Suppressor macrophage treated with lipopolysaccharide for 4 hours (primary cell): ENCODE data around the gene RYR2.

Experiments used
- DNase-seq: peaks from one replicate; pipeline ENCODE4 v3.0.0-alpha.2; 2020

Gene RYR2

GRCh38 chr1:237478842-237479241, 436.9 kb downstream of the RYR2 start:
- DNase-seq: no peak

- no peak for DNase-seq
Measured at GRCh38 chr1:237482777-237483176, 440.8 kb downstream of the RYR2 start.

- no peak for DNase-seq
Measured at GRCh38 chr1:237492359-237492758, 450.4 kb downstream of the RYR2 start.

GRCh38 chr1:237500566-237500965, 458.6 kb downstream of the RYR2 start:
- DNase-seq: no peak

GRCh38 chr1:237503292-237503691, 461.3 kb downstream of the RYR2 start:
- DNase-seq: no peak

- DNase-seq: no peak
Measured at GRCh38 chr1:237507005-237507404, 465.0 kb downstream of the RYR2 start.

GRCh38 chr1:237509748-237510147, 467.8 kb downstream of the RYR2 start:
- DNase-seq: no peak

- no peak for DNase-seq
Measured at GRCh38 chr1:237525102-237525501, 483.1 kb downstream of the RYR2 start.

- DNase-seq: no peak
Measured at GRCh38 chr1:237527761-237528160, 485.8 kb downstream of the RYR2 start.

- DNase-seq: no peak
Measured at GRCh38 chr1:237528545-237528944, 486.6 kb downstream of the RYR2 start.

- no peak for DNase-seq
Measured at GRCh38 chr1:237539055-237539454, 497.1 kb downstream of the RYR2 start.

GRCh38 chr1:237542525-237543418, 500.8 kb downstream of the RYR2 start:
- DNase-seq: no peak

- no peak for DNase-seq
Measured at GRCh38 chr1:237553078-237553477, 511.1 kb downstream of the RYR2 start.

GRCh38 chr1:237556911-237557310, 514.9 kb downstream of the RYR2 start:
- DNase-seq: no peak

GRCh38 chr1:237562242-237562823, 520.3 kb downstream of the RYR2 start:
- peak; percentile 82 for DNase-seq

- no peak for DNase-seq
Measured at GRCh38 chr1:237565236-237565635, 523.3 kb downstream of the RYR2 start.

GRCh38 chr1:237566581-237566980, 524.6 kb downstream of the RYR2 start:
- DNase-seq: no peak

GRCh38 chr1:237568955-237569354, 527.0 kb downstream of the RYR2 start:
- no peak for DNase-seq

GRCh38 chr1:237570530-237570929, 528.5 kb downstream of the RYR2 start:
- DNase-seq: no peak

GRCh38 chr1:237574536-237574935, 532.6 kb downstream of the RYR2 start:
- DNase-seq: no peak

- no peak for DNase-seq
Measured at GRCh38 chr1:237578540-237578939, 536.6 kb downstream of the RYR2 start.

- DNase-seq: no peak
Measured at GRCh38 chr1:237580726-237581125, 538.7 kb downstream of the RYR2 start.

GRCh38 chr1:237583270-237583669, 541.3 kb downstream of the RYR2 start:
- DNase-seq: no peak

GRCh38 chr1:237583756-237584155, 541.8 kb downstream of the RYR2 start:
- no peak for DNase-seq

GRCh38 chr1:237590386-237590785, 548.4 kb downstream of the RYR2 start:
- no peak for DNase-seq
